HG03280 (cell line): Measurements from ENCODE around the gene SCAF1.

Experiments used
- ATAC-seq: cut with Tn5 transposase; IDR thresholded peaks from one replicate; pipeline ENCODE4 v1.9.1; 2021; ENCODE audit warnings: mild to moderate bottlenecking, moderate library complexity; ENCODE audit not compliant: unreplicated experiment

SCAF1 gene

DNA sequence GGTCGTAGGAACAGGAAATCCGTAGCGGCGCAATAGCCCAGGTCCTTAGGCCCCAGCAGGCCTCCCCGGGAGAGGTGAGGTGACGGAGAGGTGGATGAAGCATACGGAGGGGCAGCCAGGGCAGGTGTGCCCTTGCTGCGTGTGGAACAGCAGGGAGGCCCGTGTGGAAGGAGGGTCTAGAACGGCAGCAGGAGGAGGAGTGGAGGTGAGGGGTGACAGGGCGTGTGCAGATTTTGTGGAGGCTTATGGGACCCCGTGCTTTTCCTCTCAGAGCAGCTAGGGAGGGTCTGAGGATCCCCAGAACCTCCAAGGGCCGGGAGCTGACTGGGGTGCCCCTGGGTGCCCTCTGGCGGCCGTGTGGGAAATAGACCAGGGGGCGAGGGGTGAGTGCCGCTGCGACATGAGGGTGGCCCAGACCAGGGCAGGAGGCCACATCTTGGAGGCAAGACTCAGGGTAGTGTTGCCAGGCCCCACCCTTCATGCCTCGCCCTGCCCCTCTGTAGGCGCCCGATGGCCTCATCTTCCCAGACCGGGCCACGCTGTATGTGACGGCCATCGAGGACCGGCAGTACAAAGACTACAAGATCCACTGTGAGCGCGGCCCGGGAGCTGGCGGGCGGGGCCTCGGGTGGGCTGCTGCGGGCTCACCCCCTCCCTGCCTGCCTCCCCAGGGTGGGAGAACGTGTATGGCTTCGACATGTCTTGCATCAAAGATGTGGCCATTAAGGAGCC is 42.4 kb downstream of the SCAF1 start:
- ATAC-seq, result no peak

DNA sequence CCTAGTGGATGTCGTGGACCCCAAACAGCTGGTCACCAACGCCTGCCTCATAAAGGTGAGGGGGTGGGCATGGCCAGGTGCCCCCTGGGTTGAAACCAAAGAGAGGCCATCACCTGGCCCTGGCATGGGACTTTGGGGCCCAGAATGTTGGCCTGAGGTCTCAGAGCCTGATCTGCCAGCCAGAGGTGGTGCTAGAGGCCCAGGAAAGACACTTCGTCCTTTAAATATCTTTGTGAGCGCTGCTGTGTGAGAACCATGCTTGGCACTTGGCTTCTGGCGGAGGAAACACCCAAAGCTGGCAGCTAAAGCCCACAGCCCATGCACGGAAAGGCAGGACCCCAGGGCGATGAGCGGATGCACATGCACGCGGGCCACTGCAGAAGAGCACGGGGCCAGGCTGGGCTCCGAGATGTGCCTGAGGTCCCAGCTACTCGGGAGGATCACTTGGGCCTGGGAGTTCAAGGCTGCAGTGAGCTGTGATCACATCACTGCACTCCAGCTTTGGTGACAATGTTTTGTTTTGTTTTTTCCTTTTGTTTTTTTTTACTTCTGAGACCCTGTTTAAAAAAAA is 43.1 kb downstream of the SCAF1 start:
- no peak for ATAC-seq

DNA sequence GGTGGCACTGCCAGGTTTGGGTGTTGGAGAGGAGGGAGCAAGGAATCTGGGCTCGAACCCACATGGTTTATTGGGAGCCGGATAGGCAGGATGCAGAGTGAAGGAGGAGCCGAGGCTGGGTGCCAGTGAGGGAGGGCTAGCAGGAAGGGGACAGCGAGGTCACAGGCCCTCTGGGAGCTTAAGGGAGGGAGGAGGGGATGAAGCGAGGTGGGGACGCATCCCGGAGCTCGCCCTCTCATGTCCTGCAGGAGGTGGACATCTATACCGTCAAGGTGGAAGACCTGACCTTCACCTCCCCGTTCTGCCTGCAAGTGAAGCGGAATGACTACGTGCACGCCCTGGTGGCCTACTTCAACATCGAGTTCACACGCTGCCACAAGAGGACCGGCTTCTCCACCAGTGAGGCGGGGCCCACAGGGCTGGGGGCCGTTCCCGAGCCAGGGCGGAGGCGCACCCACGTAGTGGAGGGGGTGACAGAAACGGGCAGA is 43.9 kb downstream of the SCAF1 start:
- no peak for ATAC-seq

DNA sequence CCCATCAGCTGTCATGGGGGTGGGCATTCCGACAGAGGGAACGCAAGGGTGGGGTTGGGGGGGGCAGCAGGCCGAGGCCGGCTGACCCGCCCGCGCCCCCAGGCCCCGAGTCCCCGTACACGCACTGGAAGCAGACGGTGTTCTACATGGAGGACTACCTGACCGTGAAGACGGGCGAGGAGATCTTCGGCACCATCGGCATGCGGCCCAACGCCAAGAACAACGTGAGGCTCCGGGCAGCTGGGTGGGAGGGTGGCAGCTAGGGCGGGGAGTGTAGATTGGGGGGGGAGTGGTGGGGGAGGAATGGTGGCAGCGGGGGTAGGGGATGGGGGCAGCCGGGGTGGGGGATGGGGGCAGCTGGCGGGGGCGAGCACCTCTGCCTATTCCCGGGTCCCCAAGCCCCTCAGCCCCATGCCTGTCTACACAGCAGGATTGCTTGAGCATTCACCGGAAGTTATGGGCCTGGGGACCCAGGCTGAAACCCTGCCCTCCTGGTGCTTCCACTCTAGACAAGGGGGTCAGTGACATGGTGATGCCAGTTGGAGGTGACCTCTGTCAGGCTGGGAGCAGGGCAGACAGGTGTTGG is 44.6 kb downstream of the SCAF1 start:
- ATAC-seq, result no peak

DNA sequence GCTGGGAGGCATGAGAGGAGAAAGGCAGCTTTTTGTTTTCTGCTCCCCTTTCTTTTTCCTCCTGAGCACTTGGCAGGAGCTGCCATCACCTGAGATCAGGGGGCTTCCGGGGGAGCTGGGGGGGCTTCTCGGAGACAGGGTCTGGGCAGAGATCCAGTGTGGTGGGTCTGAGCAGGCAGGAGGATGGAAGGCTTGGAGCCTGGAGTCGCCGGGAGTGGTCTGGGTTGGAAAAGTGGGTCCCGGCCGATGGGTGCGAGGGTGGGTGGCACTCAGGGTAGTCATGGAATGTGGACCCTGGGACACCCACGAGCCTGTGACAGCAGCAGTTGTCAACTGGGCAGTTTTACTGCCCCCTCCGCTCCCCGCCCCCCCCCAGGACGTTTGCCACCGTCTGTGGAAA is 45.1 kb downstream of the SCAF1 start:
- no peak for ATAC-seq

DNA sequence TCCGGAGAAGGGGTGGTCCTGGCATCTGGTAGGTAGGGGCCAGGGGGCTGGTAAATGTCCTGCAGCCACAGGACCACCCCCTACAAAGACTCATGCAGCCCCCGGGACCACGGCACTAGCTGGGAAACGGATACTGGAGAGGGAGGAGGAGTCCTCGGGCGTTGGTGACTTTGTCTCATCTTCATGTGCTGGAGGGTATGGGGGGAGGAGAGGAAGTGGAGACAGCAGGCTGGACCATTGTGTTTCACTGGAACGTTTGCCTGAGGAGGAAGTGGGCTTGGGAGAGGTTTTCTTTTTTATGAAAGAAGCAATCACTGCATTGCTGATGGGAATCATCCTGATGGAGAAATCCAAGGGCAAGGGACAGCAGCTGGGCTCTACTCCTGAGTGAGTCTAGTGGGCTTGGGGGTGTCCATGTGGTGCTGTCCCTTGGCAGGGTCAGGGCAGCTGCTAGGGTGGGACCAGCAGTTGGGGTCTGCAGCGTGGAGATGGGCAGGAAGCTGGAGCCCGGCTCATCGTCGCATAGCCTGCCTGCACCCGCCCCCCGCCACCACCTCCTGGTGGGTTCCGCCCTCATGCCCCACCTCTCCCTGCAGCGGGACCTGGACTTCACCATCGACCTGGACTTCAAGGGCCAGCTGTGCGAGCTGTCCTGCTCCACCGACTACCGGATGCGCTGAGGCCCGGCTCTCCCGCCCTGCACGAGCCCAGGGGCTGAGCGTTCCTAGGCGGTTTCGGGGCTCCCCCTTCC is 45.7 kb downstream of the SCAF1 start:
- no peak for ATAC-seq

DNA sequence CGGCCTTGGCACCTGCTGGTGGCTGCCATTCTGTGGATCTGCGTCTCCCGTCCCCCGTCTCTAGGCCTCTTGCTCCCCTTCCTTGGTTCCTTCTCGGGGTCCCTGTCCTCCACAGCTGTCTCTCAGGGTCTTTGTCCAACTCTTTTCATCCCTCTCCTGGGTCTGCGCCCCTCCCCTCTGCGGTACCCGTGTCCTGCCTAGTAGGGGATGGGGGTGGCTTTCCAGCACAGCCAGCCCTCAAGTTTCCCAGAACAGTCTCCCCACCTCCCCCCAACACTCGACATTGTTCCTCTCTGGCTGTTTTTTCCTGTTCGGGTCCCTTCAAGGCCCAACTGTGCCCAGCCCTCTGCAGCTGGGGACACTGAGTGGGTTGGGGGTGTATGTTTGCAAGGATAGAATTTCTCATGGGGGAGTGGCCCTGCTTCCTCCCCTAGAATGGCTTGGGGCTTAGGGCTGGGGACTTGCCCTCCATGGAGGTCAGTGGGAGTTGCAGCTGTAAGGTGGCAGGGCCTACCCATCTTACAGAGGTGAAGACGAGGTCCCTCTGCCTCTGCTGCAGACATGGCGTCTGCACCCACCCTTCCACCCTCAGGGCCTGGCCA is 46.6 kb downstream of the SCAF1 start:
- no peak for ATAC-seq

DNA sequence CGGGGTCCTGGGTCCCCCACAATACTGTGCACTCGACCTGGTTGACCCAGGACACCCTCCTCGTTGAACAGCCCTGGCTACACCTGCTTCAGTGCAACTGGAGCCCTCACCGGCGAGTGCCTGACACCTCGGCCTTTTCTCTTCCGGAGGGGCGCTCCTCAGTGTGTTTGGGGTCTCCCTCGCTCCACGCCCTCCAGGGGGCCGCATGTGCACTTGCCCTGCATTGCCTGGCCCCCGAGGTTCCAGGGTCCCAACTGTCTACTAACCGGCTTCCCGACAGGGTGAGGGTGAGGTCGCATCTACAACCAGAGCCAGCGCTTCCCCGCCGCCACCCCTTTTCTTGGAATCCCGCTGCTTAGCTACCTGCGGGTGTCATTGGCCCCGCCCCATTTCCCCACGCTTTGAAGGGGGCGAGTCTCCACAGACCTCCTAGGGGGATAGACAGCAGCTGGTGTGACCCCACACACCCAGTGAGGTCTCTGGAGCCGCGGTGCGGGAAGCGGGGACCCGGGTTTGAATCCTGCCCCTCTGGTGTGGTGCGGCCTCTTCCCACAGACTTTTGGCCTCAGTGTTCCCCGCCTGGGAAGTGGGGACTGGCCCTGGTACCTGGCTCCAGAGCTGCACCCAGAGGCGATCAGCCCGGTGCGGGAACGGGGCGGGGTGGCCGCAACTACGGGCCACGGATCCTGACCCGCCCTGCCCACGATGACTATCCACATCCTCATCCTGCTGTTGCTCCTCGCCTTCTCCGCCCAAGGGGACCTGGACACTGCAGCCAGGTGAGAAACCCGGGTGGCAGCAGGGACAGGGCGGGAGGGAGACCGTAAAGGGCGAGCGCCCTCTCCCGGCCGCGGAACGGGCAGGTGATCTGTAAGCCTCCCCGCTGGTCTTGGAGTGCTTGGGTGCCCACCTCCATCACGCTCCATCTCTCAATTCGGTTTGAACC is 47.4 kb downstream of the SCAF1 start, which contains the start of gene ADM5:
Gene ADM5 (plus strand): TSS at position 462 of the 946 bp plus-strand sequence. CDS start 244 bp downstream, at position 706.
- no peak for ATAC-seq

DNA sequence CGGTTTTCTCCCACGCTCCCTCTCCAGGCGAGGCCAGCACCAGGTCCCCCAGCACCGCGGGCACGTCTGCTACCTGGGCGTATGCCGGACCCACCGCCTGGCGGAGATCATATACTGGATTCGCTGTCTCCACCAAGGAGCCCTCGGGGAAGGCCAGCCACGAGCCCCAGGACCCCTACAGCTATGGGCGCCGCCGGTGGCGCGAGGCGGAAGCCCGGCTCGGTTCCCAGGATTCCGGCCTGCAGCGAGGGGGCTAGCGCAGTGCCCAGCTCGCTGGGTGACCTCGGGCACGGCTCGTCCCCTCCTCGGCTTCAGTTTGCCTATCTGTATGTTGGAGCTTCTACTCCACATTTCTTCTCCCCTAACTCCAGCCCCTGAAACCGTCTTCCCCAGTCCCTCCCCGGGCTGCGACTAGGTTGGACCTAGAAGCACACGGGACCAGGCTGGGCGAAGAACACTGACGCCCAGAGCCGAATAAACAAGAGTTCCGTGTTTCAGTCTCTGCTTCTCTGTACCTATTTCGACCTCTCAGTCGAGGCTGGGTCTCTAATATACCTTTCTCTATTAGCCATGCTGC is 48.2 kb downstream of the SCAF1 start:
- ATAC-seq, result no peak

DNA sequence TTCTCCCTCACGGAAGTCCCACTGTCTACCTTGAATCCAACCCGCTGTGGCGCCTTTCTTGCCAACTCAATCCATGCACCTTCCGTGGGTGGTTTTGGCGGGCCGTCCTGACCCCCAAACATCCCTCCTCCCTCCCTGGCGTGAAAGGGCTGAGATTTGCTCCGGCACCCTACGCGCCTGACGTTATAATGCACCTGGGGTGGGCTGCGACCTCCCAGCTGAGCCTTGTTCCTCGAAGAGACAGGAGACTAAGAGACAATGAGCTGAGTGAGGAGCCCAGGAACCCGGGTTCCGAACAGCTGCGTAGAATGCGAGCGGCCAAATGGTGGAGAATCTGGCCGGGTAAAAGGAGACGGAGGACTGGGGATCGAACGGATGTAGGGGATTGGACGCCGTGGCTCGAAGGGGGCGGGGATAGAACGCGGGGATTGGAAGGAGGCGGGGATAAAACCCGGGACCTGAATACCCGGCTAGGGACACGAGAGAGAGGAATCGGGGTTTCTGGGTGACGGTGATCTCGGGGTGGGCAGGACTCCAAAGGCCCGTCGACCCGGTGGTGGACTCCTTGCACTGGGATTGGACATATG is 48.7 kb downstream of the SCAF1 start, which contains the start of gene CPT1C:
Gene CPT1C (plus strand): TSS at position 461 of the 587 bp plus-strand sequence. CDS start 1,137 bp downstream, outside the sequence.
- ATAC-seq, result no peak

DNA sequence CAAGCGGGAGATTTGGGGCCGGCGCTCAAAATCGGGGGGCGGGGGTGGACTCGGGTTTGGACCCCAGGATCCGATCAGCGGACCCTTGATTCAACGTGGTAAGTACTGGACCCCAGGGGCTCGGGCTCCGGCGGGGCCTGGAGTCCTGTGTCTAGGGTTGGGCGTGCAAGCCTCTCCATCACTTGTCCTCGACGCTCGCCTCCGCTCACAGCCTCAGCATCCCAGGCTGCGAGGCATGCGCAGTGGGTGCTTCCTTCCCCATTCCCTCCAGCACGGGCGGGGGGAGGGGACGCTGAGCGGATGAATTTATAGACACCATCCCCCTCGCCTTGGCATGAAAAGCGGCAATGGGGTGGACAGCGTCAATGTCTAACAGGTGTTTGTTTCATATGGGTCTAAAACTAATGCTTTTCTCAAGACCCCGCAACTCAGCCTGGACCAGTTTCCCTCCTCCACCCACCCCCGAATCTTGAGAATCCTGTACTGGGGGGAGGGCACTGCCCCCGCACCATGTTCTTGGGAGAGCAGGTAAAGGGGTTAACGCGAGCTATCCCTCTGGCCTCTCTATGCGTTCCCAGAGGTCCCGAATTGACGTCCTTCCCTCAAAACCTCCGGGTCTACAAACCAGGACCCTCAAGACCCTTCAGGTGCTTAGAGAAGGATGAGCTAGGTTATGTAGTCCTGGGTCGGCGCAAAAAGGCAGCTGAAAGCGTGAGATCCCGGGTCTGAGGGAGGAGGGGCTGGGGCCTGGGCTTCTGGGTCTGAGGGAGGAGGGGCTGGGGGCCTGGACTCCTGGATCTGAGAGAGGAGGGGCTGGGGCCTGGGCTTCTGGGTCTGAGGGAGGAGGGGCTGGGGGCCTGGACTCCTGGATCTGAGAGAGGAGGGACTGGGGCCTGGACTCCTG is 49.5 kb downstream of the SCAF1 start:
- ATAC-seq, result no peak

DNA sequence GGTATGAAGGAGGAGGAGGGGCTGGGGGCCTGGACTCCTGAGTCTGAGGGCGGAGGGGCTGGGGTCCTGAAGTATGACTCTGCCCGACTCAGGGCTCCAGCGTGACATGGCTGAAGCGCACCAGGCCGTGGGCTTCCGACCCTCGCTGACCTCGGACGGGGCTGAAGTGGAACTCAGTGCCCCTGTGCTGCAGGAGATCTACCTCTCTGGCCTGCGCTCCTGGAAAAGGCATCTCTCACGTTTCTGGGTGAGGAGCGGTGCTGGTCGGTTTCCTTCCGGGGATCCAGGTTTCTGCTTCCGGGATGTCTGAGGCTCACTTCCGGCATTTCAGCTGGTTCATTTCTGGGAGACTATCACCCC is 50.1 kb downstream of the SCAF1 start:
- no peak for ATAC-seq

DNA sequence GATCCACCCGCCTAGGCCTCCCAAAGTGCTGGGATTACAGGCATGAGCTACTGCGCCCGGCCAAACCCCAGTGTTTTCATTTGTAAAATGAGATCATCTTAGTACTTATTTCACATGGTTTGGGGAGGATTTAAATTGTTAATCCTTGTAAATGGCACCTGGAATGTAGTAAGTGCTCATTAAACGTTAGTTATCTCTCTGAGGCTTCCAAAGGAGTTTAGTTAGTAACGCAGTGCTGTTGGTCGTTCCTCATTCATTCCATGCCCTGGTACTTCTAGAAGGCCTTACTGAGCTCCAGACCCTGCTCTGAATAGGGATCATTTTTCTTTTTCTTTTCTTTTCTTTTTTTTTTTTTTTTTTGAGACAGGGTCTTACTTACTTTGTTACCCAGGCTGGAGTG is 54.1 kb downstream of the SCAF1 start:
- no peak for ATAC-seq

DNA sequence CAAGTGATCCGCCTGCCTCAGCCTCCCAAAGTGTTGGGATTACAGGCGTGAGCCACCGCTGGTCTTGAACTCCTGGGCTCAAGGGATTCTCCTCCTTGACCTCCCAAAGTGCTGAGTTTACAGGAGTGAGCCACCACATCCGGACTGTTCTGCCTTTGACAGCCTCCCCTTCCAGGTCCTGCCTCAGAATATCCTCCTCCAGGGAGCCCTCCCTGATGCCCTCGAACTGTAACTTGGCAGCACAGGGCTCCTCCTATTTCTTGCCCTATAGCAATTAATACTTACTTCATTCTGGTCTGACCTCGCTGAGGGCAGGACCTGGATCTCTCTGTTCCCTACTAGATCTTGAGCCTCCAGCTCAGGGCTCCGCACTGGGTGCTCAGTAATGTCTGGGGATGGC is 54.9 kb downstream of the SCAF1 start:
- no peak for ATAC-seq

DNA sequence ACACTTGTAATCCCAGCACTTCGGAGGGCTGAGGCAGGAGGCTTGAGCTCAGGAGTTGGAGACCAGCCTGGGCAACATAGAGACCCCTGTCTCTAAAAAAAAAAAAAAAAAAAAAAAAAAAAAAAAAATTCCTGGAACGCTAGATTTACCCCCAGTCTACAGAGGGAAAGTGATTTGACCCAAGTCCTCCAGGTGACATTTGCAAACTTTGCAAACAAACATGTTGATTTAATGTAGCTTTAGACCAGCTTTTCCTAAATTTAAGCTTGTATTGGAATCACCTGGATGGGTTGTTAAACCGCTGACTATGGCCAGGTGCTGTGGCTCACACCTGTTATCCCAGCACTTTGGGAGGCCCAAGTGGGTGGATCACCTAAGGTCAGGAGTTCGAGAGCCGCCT is 57.4 kb downstream of the SCAF1 start:
- ATAC-seq, result no peak

DNA sequence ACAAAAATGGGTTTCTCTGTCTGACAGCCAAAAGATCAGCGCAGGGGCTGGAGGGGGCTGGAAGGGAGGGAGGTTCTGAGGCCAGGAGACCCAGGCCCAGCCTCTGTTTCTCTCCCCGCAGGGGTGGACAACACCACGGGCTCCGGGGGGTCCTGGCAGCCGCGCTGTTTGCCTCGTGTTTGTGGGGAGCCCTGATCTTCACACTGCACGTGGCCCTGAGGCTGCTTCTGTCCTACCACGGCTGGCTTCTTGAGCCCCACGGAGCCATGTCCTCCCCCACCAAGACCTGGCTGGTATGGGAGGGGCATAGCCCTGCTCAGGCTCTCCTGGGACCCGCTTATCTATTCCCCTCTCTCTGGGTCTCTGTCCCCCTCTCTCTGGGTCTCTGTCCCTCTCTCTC is 58.6 kb downstream of the SCAF1 start:
- no peak for ATAC-seq

DNA sequence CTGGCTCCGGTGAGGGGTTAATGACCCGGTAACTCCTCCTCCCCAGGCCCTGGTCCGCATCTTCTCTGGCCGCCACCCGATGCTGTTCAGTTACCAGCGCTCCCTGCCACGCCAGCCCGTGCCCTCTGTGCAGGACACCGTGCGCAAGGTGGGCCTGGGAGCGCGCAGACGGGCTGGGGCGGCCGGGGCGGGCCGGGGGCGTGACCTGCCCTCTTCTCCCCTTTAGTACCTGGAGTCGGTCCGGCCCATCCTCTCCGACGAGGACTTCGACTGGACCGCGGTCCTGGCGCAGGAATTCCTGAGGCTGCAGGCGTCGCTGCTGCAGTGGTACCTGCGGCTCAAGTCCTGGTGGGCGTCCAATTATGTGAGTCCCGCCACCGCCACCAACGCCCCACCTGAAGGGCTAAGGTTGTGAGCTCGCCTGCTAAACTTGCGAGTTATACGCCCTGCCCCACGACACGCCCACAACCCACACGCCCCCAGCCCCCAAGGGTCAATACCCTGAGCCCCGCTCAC is 59.3 kb downstream of the SCAF1 start:
- ATAC-seq, result no peak
